ENCODE measurements around the gene CLEC4G. TPM values are rescaled to one million over a fixed set of nuclear protein-coding genes. Genes with fewer than 3 reads are reported as not detected.

CLEC4G gene
- total RNA-seq, 1 experiment from 2014 or later: not detected

GRCh38 chr19:7699417-7700401 lies 32.2 kb downstream of the CLEC4G start:
- Mint-ChIP-seq H3K9me3 (ENCODE audit: low read depth, unreplicated experiment) (no peaks in the 10 kb centered on the region), H3K27ac (ENCODE audit: unreplicated experiment) (no peak overlapping the region), H3K36me3 (ENCODE audit: insufficient read depth, unreplicated experiment) (no peaks in the 10 kb centered on the region), H3K4me3 (ENCODE audit: low read depth, unreplicated experiment) (no peak overlapping the region), H3K27me3 (ENCODE audit: unreplicated experiment) (peaks cover 71% of the 10 kb centered on the region), H3K4me1 (ENCODE audit: low read depth, unreplicated experiment) (no peaks in the 10 kb centered on the region)
- DNase-seq: no peak
- no TSS peak for BruUV-seq (replicated peaks)
- CTCF ChIA-PET: no interaction called here
- intact Hi-C loops (cut with micrococcal nuclease; ENCODE audit: unreplicated experiment): no loop called here
- TF ChIP-seq CTCF (IDR thresholded peaks at IDR 0.05; ENCODE audit: unreplicated experiment): no peak

GRCh38 chr19:7699003-7699402 lies 32.9 kb downstream of the CLEC4G start:
- Mint-ChIP-seq H3K36me3 (ENCODE audit: insufficient read depth, unreplicated experiment) (no peaks in the 10 kb centered on the region), H3K4me3 (ENCODE audit: low read depth, unreplicated experiment) (no peak overlapping the region), H3K27me3 (ENCODE audit: unreplicated experiment) (peaks cover 66% of the 10 kb centered on the region), H3K9me3 (ENCODE audit: low read depth, unreplicated experiment) (no peaks in the 10 kb centered on the region), H3K4me1 (ENCODE audit: low read depth, unreplicated experiment) (no peaks in the 10 kb centered on the region), H3K27ac (ENCODE audit: unreplicated experiment) (no peak overlapping the region)
- no peak for TF ChIP-seq CTCF (IDR thresholded peaks at IDR 0.05; ENCODE audit: unreplicated experiment)
- BruUV-seq (replicated peaks): no TSS peak
- intact Hi-C loops (cut with micrococcal nuclease; ENCODE audit: unreplicated experiment): no loop called here
- CTCF ChIA-PET: no interaction called here
- DNase-seq: no peak

- no peak for TF ChIP-seq CTCF (IDR thresholded peaks at IDR 0.05; ENCODE audit: unreplicated experiment)
- no peaks in the 10 kb centered on the region for H3K4me1 Mint-ChIP-seq (ENCODE audit: low read depth, unreplicated experiment)
- H3K27me3 Mint-ChIP-seq (ENCODE audit: unreplicated experiment): peaks cover 62% of the 10 kb centered on the region
- CTCF ChIA-PET: no interaction called here
- DNase-seq: no peak
- no peak overlapping the region for H3K27ac Mint-ChIP-seq (ENCODE audit: unreplicated experiment)
- no TSS peak for BruUV-seq (replicated peaks)
- no peaks in the 10 kb centered on the region for H3K9me3 Mint-ChIP-seq (ENCODE audit: low read depth, unreplicated experiment)
- no peaks in the 10 kb centered on the region for H3K36me3 Mint-ChIP-seq (ENCODE audit: insufficient read depth, unreplicated experiment)
- H3K4me3 Mint-ChIP-seq (ENCODE audit: low read depth, unreplicated experiment): no peak overlapping the region
- intact Hi-C loops (cut with micrococcal nuclease; ENCODE audit: unreplicated experiment): no loop called here
These were observed 33.3 kb downstream of the CLEC4G start for GRCh38 chr19:7698583-7698982.

GRCh38 chr19:7697721-7698287 lies 34.1 kb downstream of the CLEC4G start:
- no peaks in the 10 kb centered on the region for H3K4me1 Mint-ChIP-seq (ENCODE audit: low read depth, unreplicated experiment)
- H3K27me3 Mint-ChIP-seq (ENCODE audit: unreplicated experiment): peaks cover 54% of the 10 kb centered on the region
- DNase-seq: no peak
- no peaks in the 10 kb centered on the region for H3K9me3 Mint-ChIP-seq (ENCODE audit: low read depth, unreplicated experiment)
- H3K4me3 Mint-ChIP-seq (ENCODE audit: low read depth, unreplicated experiment): no peak overlapping the region
- no TSS peak for BruUV-seq (replicated peaks)
- no peaks in the 10 kb centered on the region for H3K36me3 Mint-ChIP-seq (ENCODE audit: insufficient read depth, unreplicated experiment)
- no peak for TF ChIP-seq CTCF (IDR thresholded peaks at IDR 0.05; ENCODE audit: unreplicated experiment)
- no peak overlapping the region for H3K27ac Mint-ChIP-seq (ENCODE audit: unreplicated experiment)
- CTCF ChIA-PET: interaction anchor here (0.5 kb wide), 1 partner anchor 487 kb away, joined by 3 read pairs; no protein-coding TSS in a partner anchor
- intact Hi-C loops (cut with micrococcal nuclease; ENCODE audit: unreplicated experiment): no loop called here

Data from Calu3 (cell line).